ENCODE results near the gene SPSB3. TPM values are rescaled to one million over a fixed set of nuclear protein-coding genes. Genes with fewer than 3 reads are reported as not detected.

The SPSB3 gene
- total and polyA plus RNA-seq, 2 of the 4 experiments (the other 2 are of a cell fraction): 9.1 to 30.8 TPM

GRCh38 chr16:1760911-1761310 is 21.5 kb downstream of the SPSB3 start:
- no peak overlapping the region for H3K27ac ChIP-seq (ENCODE audit: insufficient read depth, low read length)
- ChIA-PET POLR2A (ENCODE audit: unreplicated experiment) (no interaction called here), CTCF (no interaction called here)
- H2AK9ac ChIP-seq (replicated peaks; ENCODE audit: low read depth, low read length, poor library complexity): no peak overlapping the region
- TF ChIP-seq BHLHE40 (IDR thresholded peaks at IDR 0.05; ENCODE audit: low read depth, low read length) (no peak), RCOR1 (IDR thresholded peaks at IDR 0.05; ENCODE audit: insufficient replicate concordance, low read length) (no peak), FOS (IDR thresholded peaks at IDR 0.05; ENCODE audit: low read depth, low read length) (no peak), MXI1 (IDR thresholded peaks at IDR 0.05; ENCODE audit: borderline replicate concordance, low read depth, low read length) (no peak), CHD1 (IDR thresholded peaks at IDR 0.05; ENCODE audit: low read depth, low read length) (no peak), NFE2L2 (IDR thresholded peaks at IDR 0.05; ENCODE audit: low read depth, low read length) (no peak), POLR2A (IDR thresholded peaks at IDR 0.05; ENCODE audit: low read depth, low read length) (no peak), MAZ (IDR thresholded peaks at IDR 0.05; ENCODE audit: borderline replicate concordance, low read depth, low read length) (no peak), USF2 (IDR thresholded peaks at IDR 0.05; ENCODE audit: low read depth, low read length) (no peak), RAD21 (IDR thresholded peaks at IDR 0.05; ENCODE audit: low read length) (no peak)
- TF ChIP-seq, protein P1, sequence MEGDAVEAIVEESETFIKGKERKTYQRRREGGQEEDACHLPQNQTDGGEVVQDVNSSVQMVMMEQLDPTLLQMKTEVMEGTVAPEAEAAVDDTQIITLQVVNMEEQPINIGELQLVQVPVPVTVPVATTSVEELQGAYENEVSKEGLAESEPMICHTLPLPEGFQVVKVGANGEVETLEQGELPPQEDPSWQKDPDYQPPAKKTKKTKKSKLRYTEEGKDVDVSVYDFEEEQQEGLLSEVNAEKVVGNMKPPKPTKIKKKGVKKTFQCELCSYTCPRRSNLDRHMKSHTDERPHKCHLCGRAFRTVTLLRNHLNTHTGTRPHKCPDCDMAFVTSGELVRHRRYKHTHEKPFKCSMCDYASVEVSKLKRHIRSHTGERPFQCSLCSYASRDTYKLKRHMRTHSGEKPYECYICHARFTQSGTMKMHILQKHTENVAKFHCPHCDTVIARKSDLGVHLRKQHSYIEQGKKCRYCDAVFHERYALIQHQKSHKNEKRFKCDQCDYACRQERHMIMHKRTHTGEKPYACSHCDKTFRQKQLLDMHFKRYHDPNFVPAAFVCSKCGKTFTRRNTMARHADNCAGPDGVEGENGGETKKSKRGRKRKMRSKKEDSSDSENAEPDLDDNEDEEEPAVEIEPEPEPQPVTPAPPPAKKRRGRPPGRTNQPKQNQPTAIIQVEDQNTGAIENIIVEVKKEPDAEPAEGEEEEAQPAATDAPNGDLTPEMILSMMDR (conservative IDR thresholded peaks at IDR 0.05; ENCODE audit: low read depth, low read length): no peak
- TF ChIP-seq, protein P2, sequence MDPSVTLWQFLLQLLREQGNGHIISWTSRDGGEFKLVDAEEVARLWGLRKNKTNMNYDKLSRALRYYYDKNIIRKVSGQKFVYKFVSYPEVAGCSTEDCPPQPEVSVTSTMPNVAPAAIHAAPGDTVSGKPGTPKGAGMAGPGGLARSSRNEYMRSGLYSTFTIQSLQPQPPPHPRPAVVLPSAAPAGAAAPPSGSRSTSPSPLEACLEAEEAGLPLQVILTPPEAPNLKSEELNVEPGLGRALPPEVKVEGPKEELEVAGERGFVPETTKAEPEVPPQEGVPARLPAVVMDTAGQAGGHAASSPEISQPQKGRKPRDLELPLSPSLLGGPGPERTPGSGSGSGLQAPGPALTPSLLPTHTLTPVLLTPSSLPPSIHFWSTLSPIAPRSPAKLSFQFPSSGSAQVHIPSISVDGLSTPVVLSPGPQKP (IDR thresholded peaks at IDR 0.05; ENCODE audit: borderline replicate concordance, low read depth, low read length): no peak
- no peak overlapping the region for H3K4me3 ChIP-seq (ENCODE audit: insufficient read depth, low read depth, low read length)
- H3K14ac ChIP-seq (replicated peaks; ENCODE audit: low read depth, low read length): no peak overlapping the region
- H2BK5ac ChIP-seq (ENCODE audit: low read depth, low read length, poor library complexity, severe bottlenecking): no peak overlapping the region
- no peak overlapping the region for H4K8ac ChIP-seq (ENCODE audit: low read depth in 2 of 2, low read length in 2 of 2)
- H3K18ac ChIP-seq (ENCODE audit: low read depth, low read length): no peak overlapping the region
- ATAC-seq (ENCODE audit: low read depth) (no peak), DNase-seq (no peak)
- H3K4ac ChIP-seq (ENCODE audit: low read depth, low read length): no peak overlapping the region
- no peaks in the 10 kb centered on the region for H3K79me1 ChIP-seq (ENCODE audit: low read depth in 1 of 2, low read length in 2 of 2)
- H3K56ac ChIP-seq (ENCODE audit: extremely low read depth, insufficient read depth, low read length): no peak overlapping the region
- H3K36me3 ChIP-seq (ENCODE audit: control insufficient read depth, insufficient read depth, low read length): peaks cover 71% of the 10 kb centered on the region
- H3K9me3 ChIP-seq (ENCODE audit: control insufficient read depth, insufficient read depth, low read length): no peaks in the 10 kb centered on the region
- no peak overlapping the region for H2AFZ ChIP-seq (replicated peaks; ENCODE audit: low read length, poor library complexity)
- no peak overlapping the region for H3K4me2 ChIP-seq (ENCODE audit: low read depth, low read length)
- no peak overlapping the region for H2AK5ac ChIP-seq (ENCODE audit: low read depth, low read length)
- H4K20me1 ChIP-seq (ENCODE audit: insufficient read depth, low read length): no peaks in the 10 kb centered on the region
- no peak overlapping the region for H4K5ac ChIP-seq (ENCODE audit: low read depth, low read length)
- dilution Hi-C loops (cut with HindIII; ENCODE audit: low sequenced_read_pairs, unreplicated experiment): no loop called here
- no peak overlapping the region for H2BK120ac ChIP-seq (ENCODE audit: low read depth, low read length)
- no peak overlapping the region for H3K23ac ChIP-seq (ENCODE audit: low read depth, low read length)
- no peak overlapping the region for H2BK20ac ChIP-seq (ENCODE audit: low read depth, low read length)
- no peaks in the 10 kb centered on the region for H3K27me3 ChIP-seq (ENCODE audit: control insufficient read depth, insufficient read depth, low read length)
- no peak overlapping the region for H2BK15ac ChIP-seq (ENCODE audit: low read depth, low read length)
- no peaks in the 10 kb centered on the region for H3K9me1 ChIP-seq (ENCODE audit: insufficient read depth, low read length)
- H3K4me1 ChIP-seq (ENCODE audit: control insufficient read depth, insufficient read depth, low read length): no peaks in the 10 kb centered on the region
- no TSS peak for BruUV-seq (replicated peaks)
- H3K9ac ChIP-seq (ENCODE audit: low read depth, low read length): no peak overlapping the region
- intact Hi-C loops (cut with micrococcal nuclease): no loop called here
- in situ Hi-C loops (cut with MboI; ENCODE audit: low sequenced_read_pairs): loop anchor here (5.0 kb wide), 1 partner anchor 49 kb away; no protein-coding TSS in a partner anchor
- WGBS, 2 experiments (ENCODE audit: extremely low coverage in 2 of 2, insufficient read length in 1 of 2): 94% methylated on average over 9 of the region's 15 CpGs; no CpG with 5 or more reads in 1 of the 2 experiments
- no peak overlapping the region for H4K91ac ChIP-seq (ENCODE audit: insufficient read depth, low read depth, low read length)

Measured in IMR-90 (cell line).